A549 treated with RU486 at 1 μM for 4 hours (cell line): ENCODE results near the gene SF3B6. TPM values are rescaled to one million over a fixed set of nuclear protein-coding genes. Genes with fewer than 3 reads are reported as not detected.

Experiments used
- total RNA-seq: library from RNA; stranded (reverse); fragments of 200-300 nt; extraction: Qiagen RNA extraction; gene quantifications from 5 replicates; pipeline ENCODE4 v1.2.3, GENCODE V29; 2022; ENCODE audit warnings: low read depth

SF3B6 gene
- total RNA-seq, result 159 to 233 TPM (median 180 TPM) in 5 replicates

GRCh38 chr2:24075915-24076848 is at the start of gene SF3B6:
Gene SF3B6, minus strand, starts transcription at chr2:24076326. Its CDS starts 97 bp downstream, at chr2:24076229.

GRCh38 chr2:24123195-24123921 is 47.2 kb upstream of the SF3B6 start, which contains the start of the genes FAM228B and PFN4:
Gene FAM228B, plus strand, starts transcription at chr2:24123469. Its CDS starts 893 bp downstream, at chr2:24124362.
Gene PFN4, minus strand, starts transcription at chr2:24123334. Its CDS starts 799 bp downstream, at chr2:24122535.

GRCh38 chr2:24084386-24085199 is 8.5 kb upstream of the SF3B6 start, which contains the start of gene TP53I3:
Gene TP53I3, minus strand, starts transcription at chr2:24084834. Its CDS starts 508 bp downstream, at chr2:24084326.

GRCh38 chr2:24049485-24050021 is 26.6 kb downstream of the SF3B6 start, which contains the start of gene FKBP1B:
Gene FKBP1B, plus strand, starts transcription at chr2:24049741. Its CDS starts 109 bp downstream, at chr2:24049850.

GRCh38 chr2:24046930-24047702 is 29.0 kb downstream of the SF3B6 start, which contains the start of gene WDCP:
Gene WDCP, minus strand, starts transcription at chr2:24047391. Its CDS starts 7,897 bp downstream, at chr2:24039494.

Other genes with a start within 250 kb of the SF3B6 start
- gene ATAD2B, start 149.2 kb downstream of the SF3B6 start, total RNA-seq, result 5.4 to 7.5 TPM (median 7.2 TPM) in 5 replicates
- gene UBXN2A, start 135.9 kb downstream of the SF3B6 start, total RNA-seq, result 12.9 to 21.8 TPM (median 20.4 TPM) in 5 replicates
- gene MFSD2B, start 66.2 kb downstream of the SF3B6 start, total RNA-seq, result 0.28 to 0.56 TPM (median 0.36 TPM) in 5 replicates
- 11.4 to 13.3 TPM (median 12.1 TPM) in 5 replicates for gene WDCP, start 28.9 kb downstream of the SF3B6 start, total RNA-seq
- 8.3 to 11.7 TPM (median 9.3 TPM) in 5 replicates for gene FKBP1B, start 26.6 kb downstream of the SF3B6 start, total RNA-seq
- gene TP53I3, start 8.5 kb upstream of the SF3B6 start, total RNA-seq, result 158 to 200 TPM (median 179 TPM) in 5 replicates
- 0.67 to 1.5 TPM (median 1.4 TPM) in 5 replicates for gene PFN4, start 47.0 kb upstream of the SF3B6 start, total RNA-seq
- 1.7 to 2.6 TPM (median 2.1 TPM) in 5 replicates for gene FAM228B, start 47.1 kb upstream of the SF3B6 start, total RNA-seq
- not detected in 5 replicates for gene FAM228A, start 98.7 kb upstream of the SF3B6 start, total RNA-seq